PFSK-1 (cell line): ENCODE results near the gene SH3RF1.

ENCODE experiments used
- REST ChIP-seq, 2 experiments: IDR thresholded peaks; 2 replicates each; pipeline versions ENCODE4 v1.6.1 to v1.8.0; 2011 to 2012; ENCODE audit warnings: low read depth in 2 of 2, low read length in 2 of 2, control low read depth in 1 of 2, inconsistent platforms in 1 of 2, mild to moderate bottlenecking in 1 of 2, moderate library complexity in 1 of 2; ENCODE audit not compliant: insufficient read depth in 1 of 2
- SIN3A ChIP-seq: IDR thresholded peaks from 2 replicates; pipeline ENCODE4 v1.6.1; 2012; ENCODE audit warnings: mild to moderate bottlenecking, low read length, moderate library complexity, borderline replicate concordance; ENCODE audit not compliant: insufficient read depth

GRCh38 chr4:169202878-169203277, 67.9 kb downstream of the SH3RF1 start:
- no peak for TF ChIP-seq SIN3A
- no peak for TF ChIP-seq REST (IDR thresholded peaks at IDR 0.05; ENCODE audit: insufficient read depth in 1 of 2, low read depth in 2 of 2, low read length in 2 of 2)
